SK-N-MC (cell line): ENCODE measurements around the gene SLC4A4.

Source experiments
- EZH2 ChIP-seq: fragments of 200-600 bp; sonication (generic); IDR thresholded peaks from one replicate; pipeline ENCODE4 v1.6.1; 2017; ENCODE audit warnings: antibody characterized with exemption
- POLR2AphosphoS5 ChIP-seq: IDR thresholded peaks from 2 replicates; pipeline ENCODE4 v1.6.1; 2012; ENCODE audit warnings: mild to moderate bottlenecking, low read depth, low read length, borderline replicate concordance

DNA sequence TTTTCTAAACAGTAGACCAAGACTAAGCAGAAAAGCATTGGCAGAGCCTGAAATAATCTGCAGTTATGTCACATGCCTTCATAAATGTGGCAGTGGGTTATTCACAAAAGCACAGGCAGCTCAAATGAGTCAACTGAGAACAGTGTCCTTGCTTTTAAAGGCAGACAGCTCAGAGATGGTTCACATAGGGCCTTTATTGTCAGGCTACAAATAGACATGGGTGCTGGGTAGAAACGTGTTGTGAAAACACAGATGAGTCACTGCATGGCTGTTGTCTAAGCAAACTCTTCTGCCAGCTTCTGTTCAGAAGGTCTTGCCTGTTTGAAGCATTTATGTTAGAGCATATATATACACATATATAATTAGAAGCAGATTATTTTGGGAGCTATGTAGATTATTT, 118.0 kb downstream of the SLC4A4 start:
- no peak for TF ChIP-seq POLR2AphosphoS5
- TF ChIP-seq EZH2 = no peak
